WTC11 (cell line): Measurements from ENCODE around the gene SMARCB1. TPM values are rescaled to one million over a fixed set of nuclear protein-coding genes. Genes with fewer than 3 reads are reported as not detected.
A peak's percentile ranks its signal among the peaks of the same experiment; 100 is the strongest.

ENCODE experiments used
- ATAC-seq: fragments of 200-7000 bp; cut with Tn5 transposase; 2 replicates; pipeline ENCODE4 v1.10.0; 2021; ENCODE audit warnings: mild to moderate bottlenecking, moderate library complexity
- CTCF ChIA-PET: fragments of 300-600 bp; sonication (Branson Sonifier 250); formaldehyde crosslinking; loops from one replicate; lab custom pipeline; 2021; ENCODE audit warnings: antibody characterized with exemption; lab: Charles Lee
- POLR2A ChIA-PET: fragments of 350-600 bp; sonication (Branson Sonifier 250); formaldehyde crosslinking; loops from one replicate; lab custom pipeline; 2021; ENCODE audit warnings: antibody characterized with exemption; lab: Charles Lee
- DNase-seq: peaks from one replicate; pipeline ENCODE4 v3.0.0; 2021; ENCODE audit warnings: low spot score
- H3K27ac Mint-ChIP-seq: 2 replicates; pipeline ENCODE4 v1.8.0; 2021; ENCODE audit warnings: mixed read lengths
- H3K27me3 Mint-ChIP-seq: 2 replicates; pipeline ENCODE4 v1.8.0; 2021; ENCODE audit warnings: low read depth, mild to moderate bottlenecking, moderate library complexity, mixed read lengths
- H3K36me3 Mint-ChIP-seq: 2 replicates; pipeline ENCODE4 v1.8.0; 2021; ENCODE audit warnings: mixed read lengths
- H3K4me1 Mint-ChIP-seq: 2 replicates; pipeline ENCODE4 v1.8.0; 2022; ENCODE audit warnings: mixed read lengths
- H3K4me3 Mint-ChIP-seq: 2 replicates; pipeline ENCODE4 v1.8.0; 2021; ENCODE audit warnings: mild to moderate bottlenecking, moderate library complexity, mixed read lengths
- H3K9me3 Mint-ChIP-seq: 2 replicates; pipeline ENCODE4 v1.8.0; 2021; ENCODE audit warnings: mixed read lengths
- CDX4 ChIP-seq: fragments of 250-450 bp; sonication (Bioruptor Pico); IDR thresholded peaks from 2 replicates; pipeline ENCODE4 v1.9.0; 2021; ENCODE audit warnings: moderate library complexity, mild to moderate bottlenecking, inconsistent platforms, borderline replicate concordance
- ERG ChIP-seq: fragments of 250-450 bp; sonication (Bioruptor Pico); IDR thresholded peaks from 2 replicates; pipeline ENCODE4 v1.8.0; 2021; ENCODE audit warnings: mild to moderate bottlenecking
- FOXP1 ChIP-seq: sonication (generic); formaldehyde crosslinking; IDR thresholded peaks from 2 replicates; pipeline ENCODE4 v1.8.0; 2022; ENCODE audit warnings: missing genetic modification reagents, mild to moderate bottlenecking, moderate library complexity, borderline replicate concordance
- IRF2 ChIP-seq: sonication (generic); formaldehyde crosslinking; IDR thresholded peaks from 2 replicates; pipeline ENCODE4 v1.8.0; 2022; ENCODE audit warnings: low read depth, missing genetic modification reagents, borderline replicate concordance
- MYBL2 ChIP-seq: sonication (generic); formaldehyde crosslinking; IDR thresholded peaks from 2 replicates; pipeline ENCODE4 v1.8.1; 2023; ENCODE audit warnings: mild to moderate bottlenecking, moderate library complexity, missing genetic modification reagents
- NR1H2 ChIP-seq: sonication (generic); formaldehyde crosslinking; IDR thresholded peaks from 2 replicates; pipeline ENCODE4 v1.9.0; 2021; ENCODE audit warnings: mild to moderate bottlenecking, moderate library complexity, missing genetic modification reagents
- RORB ChIP-seq: fragments of 250-450 bp; sonication (Bioruptor Pico); IDR thresholded peaks from 2 replicates; pipeline ENCODE4 v1.9.0; 2021; ENCODE audit warnings: mild to moderate bottlenecking
- SP1 ChIP-seq: sonication (generic); formaldehyde crosslinking; conservative IDR thresholded peaks from 2 replicates; pipeline ENCODE4 v1.8.1; 2022; ENCODE audit warnings: missing genetic modification reagents
- TEAD1 ChIP-seq: sonication (generic); formaldehyde crosslinking; IDR thresholded peaks from 2 replicates; pipeline ENCODE4 v1.8.0; 2022; ENCODE audit warnings: mild to moderate bottlenecking, missing genetic modification reagents
- ZNF138 ChIP-seq: sonication (generic); formaldehyde crosslinking; conservative IDR thresholded peaks from 2 replicates; pipeline ENCODE4 v1.8.1; 2022; ENCODE audit warnings: mild to moderate bottlenecking, moderate library complexity, missing genetic modification reagents
- ZNF263 ChIP-seq: sonication (generic); formaldehyde crosslinking; IDR thresholded peaks from 2 replicates; pipeline ENCODE4 v1.8.1; 2022; ENCODE audit warnings: low read depth, mild to moderate bottlenecking, moderate library complexity, missing genetic modification reagents
- ZNF532 ChIP-seq: fragments of 250-450 bp; sonication (Bioruptor Pico); IDR thresholded peaks from 2 replicates; pipeline ENCODE4 v1.9.0; 2021; ENCODE audit warnings: mild to moderate bottlenecking, borderline replicate concordance
- total RNA-seq: library from RNA; stranded (reverse); gene quantifications from 3 replicates; pipeline ENCODE4 v1.2.3, GENCODE V29; 2021
- TF ChIP-seq, protein P1 (sequence below): sonication (generic); formaldehyde crosslinking; IDR thresholded peaks from 2 replicates; pipeline ENCODE4 v1.8.1; 2022; ENCODE audit warnings: mild to moderate bottlenecking, missing genetic modification reagents, moderate library complexity, borderline replicate concordance
- TF ChIP-seq, protein P2 (sequence below): sonication (generic); formaldehyde crosslinking; IDR thresholded peaks from 2 replicates; pipeline ENCODE4 v1.8.0; 2022; ENCODE audit warnings: missing genetic modification reagents
- TF ChIP-seq, protein P3 (sequence below): sonication (generic); formaldehyde crosslinking; IDR thresholded peaks from 2 replicates; pipeline ENCODE4 v1.8.1; 2022; ENCODE audit warnings: low read depth, missing genetic modification reagents, borderline replicate concordance
- TF ChIP-seq, protein P4 (sequence below): sonication (generic); formaldehyde crosslinking; IDR thresholded peaks from 2 replicates; pipeline ENCODE4 v1.8.1; 2023; ENCODE audit warnings: mild to moderate bottlenecking, missing genetic modification reagents, borderline replicate concordance

Gene SMARCB1
- total RNA-seq, 1 experiment from 2014 or later = 135 TPM

DNA sequence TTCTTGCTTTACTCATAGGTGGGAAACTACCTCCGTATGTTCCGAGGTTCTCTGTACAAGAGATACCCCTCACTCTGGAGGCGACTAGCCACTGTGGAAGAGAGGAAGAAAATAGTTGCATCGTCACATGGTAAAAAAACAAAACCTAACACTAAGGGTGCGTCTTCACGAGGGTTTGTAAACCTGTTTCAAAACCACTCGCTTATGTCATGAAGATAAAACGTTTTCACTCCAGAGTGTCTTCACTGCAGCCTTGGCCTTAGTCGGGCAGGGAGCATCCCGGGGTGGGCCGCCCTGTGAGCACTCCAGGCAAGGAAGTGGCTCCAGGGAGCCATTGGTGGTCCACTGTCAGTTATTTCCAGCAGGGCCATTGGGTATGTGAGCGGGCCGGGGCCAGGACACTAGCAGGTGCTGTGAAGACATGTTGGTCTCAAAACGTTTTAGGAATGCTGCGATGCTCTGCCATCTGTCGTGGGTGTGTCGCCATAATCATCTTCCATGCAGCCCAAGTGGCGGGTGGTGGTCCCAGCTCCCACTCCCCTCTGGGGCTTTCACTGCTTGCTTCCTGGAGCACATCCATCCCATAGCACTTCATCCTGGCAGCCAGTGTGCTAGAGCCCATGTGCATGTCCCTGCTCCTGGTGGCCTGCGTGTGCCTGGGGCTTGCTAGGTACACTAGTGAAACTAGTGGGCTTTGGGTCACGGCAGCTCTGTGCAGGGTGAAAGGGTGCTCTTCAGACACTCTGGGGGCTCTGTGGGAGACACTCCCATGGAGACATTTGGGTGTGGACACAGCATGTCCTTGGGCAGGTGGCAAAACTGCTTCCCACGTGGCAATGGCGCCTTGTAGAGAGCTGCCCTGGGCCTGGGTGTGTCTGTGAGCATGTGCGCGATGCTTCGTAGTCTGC lies 5.2 kb downstream of the SMARCB1 start (continued):
- no peak for TF ChIP-seq CDX4 (CRISPR knock-in tag)
- TF ChIP-seq FOXP1 (CRISPR knock-in tag) = no peak
- no peak for TF ChIP-seq IRF2 (CRISPR knock-in tag)
- TF ChIP-seq, protein P1, sequence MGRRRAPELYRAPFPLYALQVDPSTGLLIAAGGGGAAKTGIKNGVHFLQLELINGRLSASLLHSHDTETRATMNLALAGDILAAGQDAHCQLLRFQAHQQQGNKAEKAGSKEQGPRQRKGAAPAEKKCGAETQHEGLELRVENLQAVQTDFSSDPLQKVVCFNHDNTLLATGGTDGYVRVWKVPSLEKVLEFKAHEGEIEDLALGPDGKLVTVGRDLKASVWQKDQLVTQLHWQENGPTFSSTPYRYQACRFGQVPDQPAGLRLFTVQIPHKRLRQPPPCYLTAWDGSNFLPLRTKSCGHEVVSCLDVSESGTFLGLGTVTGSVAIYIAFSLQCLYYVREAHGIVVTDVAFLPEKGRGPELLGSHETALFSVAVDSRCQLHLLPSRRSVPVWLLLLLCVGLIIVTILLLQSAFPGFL (CRISPR knock-in tag) = no peak
- TF ChIP-seq RORB (CRISPR knock-in tag) = no peak

DNA sequence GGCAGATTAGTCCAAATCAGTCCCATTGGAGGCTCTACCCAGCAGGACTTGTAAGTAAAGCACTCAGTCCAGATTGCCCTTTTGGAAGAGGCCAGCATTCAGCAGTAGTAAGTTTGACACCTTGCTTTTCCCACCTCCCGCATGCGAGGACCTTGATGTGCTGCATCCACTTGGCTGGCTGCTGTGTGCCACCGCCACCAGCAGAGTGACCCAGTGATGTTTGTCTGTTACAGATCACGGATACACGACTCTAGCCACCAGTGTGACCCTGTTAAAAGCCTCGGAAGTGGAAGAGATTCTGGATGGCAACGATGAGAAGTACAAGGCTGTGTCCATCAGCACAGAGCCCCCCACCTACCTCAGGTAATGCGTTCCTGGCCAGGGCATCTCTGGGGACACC lies 6.6 kb downstream of the SMARCB1 start:
- CTCF ChIA-PET = interaction anchor here (0.9 kb wide), 1 partner anchor 22 kb away, joined by 3 read pairs; no protein-coding TSS in a partner anchor

More for the DNA sequence above, 6.6 kb downstream of the SMARCB1 start:
- Mint-ChIP-seq H3K36me3 (peaks cover 63% of the 10 kb centered on the region), H3K9me3 (peaks cover 7% of the 10 kb centered on the region; the same call in 1 of the 2 replicates), H3K27ac (0 out of 2 replicates have a peak overlapping the region, but pooled peaks have one; percentile 16), H3K4me3 (no peak overlapping the region), H3K4me1 (peaks cover 16% of the 10 kb centered on the region), H3K27me3 (no peaks in the 10 kb centered on the region)
- no peak for DNase-seq
- ATAC-seq = no peak
- TF ChIP-seq, protein P2, sequence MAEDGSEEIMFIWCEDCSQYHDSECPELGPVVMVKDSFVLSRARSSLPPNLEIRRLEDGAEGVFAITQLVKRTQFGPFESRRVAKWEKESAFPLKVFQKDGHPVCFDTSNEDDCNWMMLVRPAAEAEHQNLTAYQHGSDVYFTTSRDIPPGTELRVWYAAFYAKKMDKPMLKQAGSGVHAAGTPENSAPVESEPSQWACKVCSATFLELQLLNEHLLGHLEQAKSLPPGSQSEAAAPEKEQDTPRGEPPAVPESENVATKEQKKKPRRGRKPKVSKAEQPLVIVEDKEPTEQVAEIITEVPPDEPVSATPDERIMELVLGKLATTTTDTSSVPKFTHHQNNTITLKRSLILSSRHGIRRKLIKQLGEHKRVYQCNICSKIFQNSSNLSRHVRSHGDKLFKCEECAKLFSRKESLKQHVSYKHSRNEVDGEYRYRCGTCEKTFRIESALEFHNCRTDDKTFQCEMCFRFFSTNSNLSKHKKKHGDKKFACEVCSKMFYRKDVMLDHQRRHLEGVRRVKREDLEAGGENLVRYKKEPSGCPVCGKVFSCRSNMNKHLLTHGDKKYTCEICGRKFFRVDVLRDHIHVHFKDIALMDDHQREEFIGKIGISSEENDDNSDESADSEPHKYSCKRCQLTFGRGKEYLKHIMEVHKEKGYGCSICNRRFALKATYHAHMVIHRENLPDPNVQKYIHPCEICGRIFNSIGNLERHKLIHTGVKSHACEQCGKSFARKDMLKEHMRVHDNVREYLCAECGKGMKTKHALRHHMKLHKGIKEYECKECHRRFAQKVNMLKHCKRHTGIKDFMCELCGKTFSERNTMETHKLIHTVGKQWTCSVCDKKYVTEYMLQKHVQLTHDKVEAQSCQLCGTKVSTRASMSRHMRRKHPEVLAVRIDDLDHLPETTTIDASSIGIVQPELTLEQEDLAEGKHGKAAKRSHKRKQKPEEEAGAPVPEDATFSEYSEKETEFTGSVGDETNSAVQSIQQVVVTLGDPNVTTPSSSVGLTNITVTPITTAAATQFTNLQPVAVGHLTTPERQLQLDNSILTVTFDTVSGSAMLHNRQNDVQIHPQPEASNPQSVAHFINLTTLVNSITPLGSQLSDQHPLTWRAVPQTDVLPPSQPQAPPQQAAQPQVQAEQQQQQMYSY (CRISPR knock-in tag) = no peak
- TF ChIP-seq ERG (CRISPR knock-in tag) (no peak), CDX4 (CRISPR knock-in tag) (no peak), ZNF532 (CRISPR knock-in tag) (no peak), SP1 (no peak), MYBL2 (CRISPR knock-in tag) (no peak), NR1H2 (CRISPR knock-in tag) (no peak), TEAD1 (no peak), ZNF263 (no peak), ZNF138 (CRISPR knock-in tag) (no peak)
- TF ChIP-seq, protein P3, sequence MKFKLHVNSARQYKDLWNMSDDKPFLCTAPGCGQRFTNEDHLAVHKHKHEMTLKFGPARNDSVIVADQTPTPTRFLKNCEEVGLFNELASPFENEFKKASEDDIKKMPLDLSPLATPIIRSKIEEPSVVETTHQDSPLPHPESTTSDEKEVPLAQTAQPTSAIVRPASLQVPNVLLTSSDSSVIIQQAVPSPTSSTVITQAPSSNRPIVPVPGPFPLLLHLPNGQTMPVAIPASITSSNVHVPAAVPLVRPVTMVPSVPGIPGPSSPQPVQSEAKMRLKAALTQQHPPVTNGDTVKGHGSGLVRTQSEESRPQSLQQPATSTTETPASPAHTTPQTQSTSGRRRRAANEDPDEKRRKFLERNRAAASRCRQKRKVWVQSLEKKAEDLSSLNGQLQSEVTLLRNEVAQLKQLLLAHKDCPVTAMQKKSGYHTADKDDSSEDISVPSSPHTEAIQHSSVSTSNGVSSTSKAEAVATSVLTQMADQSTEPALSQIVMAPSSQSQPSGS = no peak
- TF ChIP-seq, protein P4, sequence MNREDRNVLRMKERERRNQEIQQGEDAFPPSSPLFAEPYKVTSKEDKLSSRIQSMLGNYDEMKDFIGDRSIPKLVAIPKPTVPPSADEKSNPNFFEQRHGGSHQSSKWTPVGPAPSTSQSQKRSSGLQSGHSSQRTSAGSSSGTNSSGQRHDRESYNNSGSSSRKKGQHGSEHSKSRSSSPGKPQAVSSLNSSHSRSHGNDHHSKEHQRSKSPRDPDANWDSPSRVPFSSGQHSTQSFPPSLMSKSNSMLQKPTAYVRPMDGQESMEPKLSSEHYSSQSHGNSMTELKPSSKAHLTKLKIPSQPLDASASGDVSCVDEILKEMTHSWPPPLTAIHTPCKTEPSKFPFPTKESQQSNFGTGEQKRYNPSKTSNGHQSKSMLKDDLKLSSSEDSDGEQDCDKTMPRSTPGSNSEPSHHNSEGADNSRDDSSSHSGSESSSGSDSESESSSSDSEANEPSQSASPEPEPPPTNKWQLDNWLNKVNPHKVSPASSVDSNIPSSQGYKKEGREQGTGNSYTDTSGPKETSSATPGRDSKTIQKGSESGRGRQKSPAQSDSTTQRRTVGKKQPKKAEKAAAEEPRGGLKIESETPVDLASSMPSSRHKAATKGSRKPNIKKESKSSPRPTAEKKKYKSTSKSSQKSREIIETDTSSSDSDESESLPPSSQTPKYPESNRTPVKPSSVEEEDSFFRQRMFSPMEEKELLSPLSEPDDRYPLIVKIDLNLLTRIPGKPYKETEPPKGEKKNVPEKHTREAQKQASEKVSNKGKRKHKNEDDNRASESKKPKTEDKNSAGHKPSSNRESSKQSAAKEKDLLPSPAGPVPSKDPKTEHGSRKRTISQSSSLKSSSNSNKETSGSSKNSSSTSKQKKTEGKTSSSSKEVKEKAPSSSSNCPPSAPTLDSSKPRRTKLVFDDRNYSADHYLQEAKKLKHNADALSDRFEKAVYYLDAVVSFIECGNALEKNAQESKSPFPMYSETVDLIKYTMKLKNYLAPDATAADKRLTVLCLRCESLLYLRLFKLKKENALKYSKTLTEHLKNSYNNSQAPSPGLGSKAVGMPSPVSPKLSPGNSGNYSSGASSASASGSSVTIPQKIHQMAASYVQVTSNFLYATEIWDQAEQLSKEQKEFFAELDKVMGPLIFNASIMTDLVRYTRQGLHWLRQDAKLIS (CRISPR knock-in tag) = no peak
- POLR2A ChIA-PET = no interaction called here
